SK-N-MC (cell line): ENCODE measurements around the gene MANF.
"Not testable (repeated sequence)": the region's sequence is repeated elsewhere in the genome, so short reads cannot be mapped to it uniquely, and the experiment has no call there.

Source experiments
- EZH2 ChIP-seq: fragments of 200-600 bp; sonication (generic); IDR thresholded peaks from one replicate; pipeline ENCODE4 v1.6.1; 2017; ENCODE audit warnings: antibody characterized with exemption
- FOXP2 ChIP-seq: optimal IDR thresholded peaks from 2 replicates; pipeline ENCODE3; 2011; ENCODE audit warnings: mild to moderate bottlenecking, moderate library complexity; ENCODE audit not compliant: insufficient read depth; ENCODE audit errors: extremely low read length, control extremely low read depth
- POLR2AphosphoS5 ChIP-seq: IDR thresholded peaks from 2 replicates; pipeline ENCODE4 v1.6.1; 2012; ENCODE audit warnings: mild to moderate bottlenecking, low read depth, low read length, borderline replicate concordance

DNA sequence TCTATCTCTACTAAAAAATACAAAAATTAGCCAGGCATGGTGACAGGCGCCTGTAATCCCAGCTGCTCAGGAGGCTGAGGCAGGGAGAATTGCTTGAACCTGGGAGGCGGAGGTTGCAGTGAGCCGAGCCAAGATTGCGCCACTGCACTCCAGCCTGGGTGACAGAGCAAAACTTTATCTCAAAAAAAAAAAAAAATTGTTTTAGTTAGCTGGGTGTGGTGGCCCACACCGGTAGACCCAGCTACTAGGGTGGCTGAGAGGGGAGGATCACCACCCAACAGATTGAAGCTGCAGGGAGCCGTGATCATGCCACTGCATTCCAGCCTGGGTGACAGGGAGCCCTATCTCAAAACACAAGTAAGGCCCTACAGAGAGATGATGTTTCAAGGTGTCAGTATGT, 2.2 kb downstream of the MANF start:
- TF ChIP-seq POLR2AphosphoS5, EZH2, FOXP2: not testable (repeated sequence)
